Tibial nerve (tissue), 4 donors: Measurements from ENCODE around the gene DNAJA3. TPM values are rescaled to one million over a fixed set of nuclear protein-coding genes. Genes with fewer than 3 reads are reported as not detected.

ENCODE experiments used
- DNase-seq, 2 donors: peaks; one replicate each; pipeline ENCODE4 v3.0.0-alpha.2; 2019; ENCODE audit warnings: low spot score in 2 of 2
- H3K27ac ChIP-seq, 4 donors: fragments of 200-600 bp; sonication (generic) in 3 of 4; one replicate each; pipeline ENCODE4 v1.5.1; 2017 to 2019; ENCODE audit warnings: mild to moderate bottlenecking in 1 of 4
- H3K27me3 ChIP-seq, 2 donors: fragments of 200-600 bp; sonication (generic) in 1 of 2; one replicate each; pipeline versions ENCODE4 v1.5.1 to v1.6.0; 2017 to 2019
- H3K36me3 ChIP-seq, 3 donors: fragments of 200-600 bp; sonication (generic); one replicate each; pipeline ENCODE4 v1.5.1; 2018 to 2019
- H3K4me1 ChIP-seq, 4 donors: fragments of 200-600 bp; sonication (generic) in 3 of 4; one replicate each; pipeline ENCODE4 v1.5.1; 2017 to 2019
- H3K4me3 ChIP-seq, 4 donors: fragments of 200-600 bp; sonication (generic) in 3 of 4; one replicate each; pipeline ENCODE4 v1.5.1; 2017 to 2019; ENCODE audit warnings: mild to moderate bottlenecking in 1 of 4, moderate library complexity in 1 of 4
- H3K9me3 ChIP-seq, 4 donors: fragments of 200-600 bp; sonication (generic) in 3 of 4; one replicate each; pipeline ENCODE4 v1.5.1; 2017 to 2019
- CTCF ChIP-seq, 5 experiments: fragments of 200-600 bp in 3 of 5; fragments of 450-650 bp in 2 of 5; sonication (generic) in 3 of 5; IDR thresholded peaks; one replicate each; pipeline ENCODE4 v1.5.1; 2016 to 2019; ENCODE audit warnings: antibody characterized with exemption in 5 of 5, mild to moderate bottlenecking in 3 of 5, moderate library complexity in 2 of 5
- EP300 ChIP-seq, 2 donors: sonication (generic); formaldehyde crosslinking; IDR thresholded peaks; one replicate each; pipeline ENCODE4 v1.6.1; 2017; ENCODE audit warnings: antibody characterized with exemption in 2 of 2, mild to moderate bottlenecking in 1 of 2
- POLR2A ChIP-seq, 2 donors: fragments of 450-650 bp; IDR thresholded peaks; one replicate each; pipeline ENCODE4 v1.6.1; 2017; ENCODE audit warnings: antibody characterized with exemption in 2 of 2, mild to moderate bottlenecking in 2 of 2, moderate library complexity in 2 of 2
- WGBS, 2 donors: methylation state at CpG; one replicate each; pipeline ENCODE4 v1.1.5; 2018; 5-methylcytosine and 5-hydroxymethylcytosine counted together
- total RNA-seq, 4 donors: library from RNA; depleted of rRNA; stranded (reverse); fragments of >200 nt; gene quantifications; one replicate each; pipeline ENCODE4 v1.1.0, GENCODE V29; 2016

Gene DNAJA3
- total RNA-seq, 4 donors from 2014 or later = 37.6 to 53.0 (median 49.2) TPM

GRCh38 chr16:4481963-4482362 is 56.3 kb downstream of the DNAJA3 start:
- Histone ChIP-seq H3K36me3 (peaks cover 0 to 27% (median 0%) of the 10 kb centered on the region in 3 donors), H3K27me3 (no peaks in the 10 kb centered on the region), H3K27ac (peak overlapping the region in 3 of 4 donors; percentile 6 to 38 (median 11)), H3K4me1 (peaks cover 0 to 42% (median 9%) of the 10 kb centered on the region in 4 donors), H3K9me3 (no peaks in the 10 kb centered on the region), H3K4me3 (no peak overlapping the region)
- no peak for TF ChIP-seq POLR2A (IDR thresholded peaks at IDR 0.05)
- TF ChIP-seq EP300 (IDR thresholded peaks at IDR 0.05) = no peak
- TF ChIP-seq CTCF (IDR thresholded peaks at IDR 0.05) = no peak
- WGBS, 2 donors = 64 to 79% methylated on average over 1 of the region's 1 CpG
- no peak for DNase-seq

GRCh38 chr16:4486126-4486893 is 60.6 kb downstream of the DNAJA3 start:
- Histone ChIP-seq H3K36me3 (peaks cover 0 to 37% (median 0%) of the 10 kb centered on the region in 3 donors), H3K4me1 (peaks cover 0 to 44% (median 11%) of the 10 kb centered on the region in 4 donors), H3K4me3 (no peak overlapping the region), H3K27me3 (no peaks in the 10 kb centered on the region), H3K9me3 (no peaks in the 10 kb centered on the region), H3K27ac (peak overlapping the region; percentile 48 to 84 (median 64))
- TF ChIP-seq EP300 (IDR thresholded peaks at IDR 0.05) (peak; percentile 45 to 82), CTCF (IDR thresholded peaks at IDR 0.05) (no peak)
- peak; percentile 37 to 53 for DNase-seq
- 89% methylated on average over 3 of the region's 3 CpGs for WGBS, 2 donors

- Histone ChIP-seq H3K4me1 (peaks cover 0 to 34% (median 11%) of the 10 kb centered on the region in 4 donors), H3K4me3 (no peak overlapping the region), H3K36me3 (peaks cover 0 to 43% (median 0%) of the 10 kb centered on the region in 3 donors), H3K27me3 (no peaks in the 10 kb centered on the region), H3K9me3 (no peaks in the 10 kb centered on the region), H3K27ac (peak overlapping the region in 2 of 4 donors; percentile 49 to 61)
- WGBS, 2 donors = 71% methylated on average over 5 of the region's 5 CpGs
- TF ChIP-seq CTCF (IDR thresholded peaks at IDR 0.05) = no peak
- no peak for TF ChIP-seq EP300 (IDR thresholded peaks at IDR 0.05)
- no peak for TF ChIP-seq POLR2A (IDR thresholded peaks at IDR 0.05)
- DNase-seq = no peak
Observed at GRCh38 chr16:4487955-4488498, 62.4 kb downstream of the DNAJA3 start.

GRCh38 chr16:4488499-4488967 is 62.9 kb downstream of the DNAJA3 start:
- 90 to 91% methylated on average over 1 of the region's 1 CpG for WGBS, 2 donors
- H3K4me3 ChIP-seq = no peak overlapping the region
- H3K4me1 ChIP-seq = peaks cover 0 to 34% (median 11%) of the 10 kb centered on the region in 4 donors
- H3K27me3 ChIP-seq = no peaks in the 10 kb centered on the region
- no peak for DNase-seq
- no peaks in the 10 kb centered on the region for H3K9me3 ChIP-seq
- H3K27ac ChIP-seq = peak overlapping the region in 3 of 4 donors; percentile 41 to 61 (median 49)
- H3K36me3 ChIP-seq = peaks cover 0 to 45% (median 0%) of the 10 kb centered on the region in 3 donors
- TF ChIP-seq EP300 (IDR thresholded peaks at IDR 0.05) (no peak), CTCF (IDR thresholded peaks at IDR 0.05) (no peak), POLR2A (IDR thresholded peaks at IDR 0.05) (no peak)

- H3K36me3 ChIP-seq = peaks cover 0 to 43% (median 0%) of the 10 kb centered on the region in 3 donors
- 91 to 94% methylated on average over 5 of the region's 5 CpGs for WGBS, 2 donors
Observed at GRCh38 chr16:4489030-4489429, 63.4 kb downstream of the DNAJA3 start.

More at GRCh38 chr16:4489030-4489429, 63.4 kb downstream of the DNAJA3 start:
- Histone ChIP-seq H3K9me3 (no peaks in the 10 kb centered on the region), H3K27me3 (no peaks in the 10 kb centered on the region), H3K27ac (peak overlapping the region in 2 of 4 donors; percentile 41 to 61), H3K4me3 (no peak overlapping the region), H3K4me1 (peaks cover 0 to 34% (median 11%) of the 10 kb centered on the region in 4 donors)
- no peak for DNase-seq
- TF ChIP-seq EP300 (IDR thresholded peaks at IDR 0.05) (no peak), POLR2A (IDR thresholded peaks at IDR 0.05) (no peak), CTCF (IDR thresholded peaks at IDR 0.05) (no peak)
